Stimulated activated CD4-positive, alpha-beta T cell treated with anti-CD3 and anti-CD28 coated beads, TNF-alpha, amount 100 ng/mL, for 24 hours (primary cell): Measurements from ENCODE around the gene KRTAP22-2.

Source experiments
- DNase-seq, 3 experiments: peaks; one replicate each; pipeline ENCODE4 v3.0.0-alpha.2; 2020; ENCODE audit warnings: low read depth in 3 of 3

The KRTAP22-2 gene

DNA sequence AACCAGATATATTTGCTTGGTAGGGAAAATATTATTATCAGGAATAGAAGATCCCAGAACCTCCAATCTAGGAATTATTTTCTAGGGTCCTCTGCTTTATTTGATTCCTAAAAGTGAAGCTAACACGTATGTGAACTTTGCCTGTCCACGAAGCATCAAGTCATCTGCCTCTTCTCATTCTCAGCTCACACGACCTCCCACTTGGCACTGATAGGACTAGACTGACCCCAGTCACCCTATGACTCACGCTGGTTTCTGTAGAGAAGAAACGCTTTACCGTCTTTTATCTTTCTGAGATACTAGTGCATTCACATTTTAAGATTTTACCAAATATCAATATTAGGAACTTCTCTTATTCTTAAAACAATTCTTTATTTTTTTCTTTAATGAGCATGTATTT lies 27.1 kb downstream of the KRTAP22-2 start:
- no peak for DNase-seq

DNA sequence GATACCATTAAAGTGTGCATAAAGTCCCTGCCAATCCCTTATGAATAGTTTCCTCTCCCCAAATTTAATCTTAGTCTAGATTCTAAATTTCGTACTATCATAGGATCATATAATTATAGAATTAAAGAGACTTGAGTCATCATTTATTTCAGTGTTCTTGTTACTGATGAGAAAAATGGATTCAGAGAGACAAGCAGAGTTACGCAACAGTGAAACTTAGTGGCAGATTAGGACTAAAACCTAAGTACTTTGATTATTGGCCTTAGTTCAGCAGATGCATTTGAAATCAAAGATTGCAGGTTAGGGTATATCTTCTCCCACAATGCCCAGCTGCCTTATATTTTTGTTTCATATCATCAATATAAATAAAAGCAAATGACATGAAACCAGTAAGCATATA lies 28.2 kb downstream of the KRTAP22-2 start:
- DNase-seq, result no peak

DNA sequence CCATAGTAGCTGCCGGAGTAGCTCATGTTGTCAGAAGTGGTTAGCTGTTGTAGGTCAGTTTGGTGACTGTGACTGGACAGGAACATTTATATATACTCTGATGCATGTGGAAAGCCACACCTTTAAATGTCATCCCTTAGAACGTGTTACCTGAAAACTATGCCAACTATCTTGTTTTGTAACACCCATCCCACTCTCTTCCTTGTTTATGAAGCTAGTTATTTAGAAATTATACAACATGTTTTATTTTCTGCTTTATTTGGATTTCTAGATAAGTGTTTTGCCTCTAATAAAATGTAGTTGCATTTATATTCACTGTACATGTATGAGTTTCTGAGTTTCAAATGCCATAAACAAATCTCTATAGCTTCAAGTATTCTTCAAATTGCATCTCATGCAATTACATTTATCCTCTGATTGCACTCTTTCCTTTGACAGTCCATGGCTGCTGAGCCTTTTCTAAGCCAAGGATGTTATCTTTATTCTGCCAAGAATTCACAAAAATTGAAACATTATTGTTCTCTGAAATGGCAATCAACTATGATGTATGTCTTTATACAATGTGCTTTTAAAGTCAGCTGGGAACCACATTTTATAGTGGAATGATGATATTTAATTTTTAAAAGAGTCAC lies 28.8 kb downstream of the KRTAP22-2 start, which contains the start of gene KRTAP19-7:
KRTAP19-7 (minus strand) TSS at position 51 of the 632 bp plus-strand sequence; CDS start at position 26, 25 bp downstream.
- DNase-seq, result no peak

DNA sequence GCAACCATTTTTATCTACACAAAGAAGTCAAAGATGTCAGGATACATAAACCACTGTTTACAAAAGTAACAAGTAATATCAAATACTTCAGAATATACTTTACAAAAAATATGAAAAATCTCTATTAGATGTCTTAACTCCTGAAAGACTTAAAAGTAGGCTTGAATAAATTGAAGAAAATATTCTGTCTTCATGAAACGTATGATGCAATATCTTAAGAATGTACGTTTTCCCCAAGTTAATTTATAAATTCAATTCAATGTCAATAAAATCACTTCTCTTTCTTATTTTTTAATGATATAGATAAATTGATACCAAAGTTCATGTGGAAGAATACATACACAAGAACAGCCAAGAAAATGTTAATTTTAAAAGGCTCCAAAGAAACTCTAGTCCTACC lies 35.1 kb downstream of the KRTAP22-2 start:
- DNase-seq, result no peak

DNA sequence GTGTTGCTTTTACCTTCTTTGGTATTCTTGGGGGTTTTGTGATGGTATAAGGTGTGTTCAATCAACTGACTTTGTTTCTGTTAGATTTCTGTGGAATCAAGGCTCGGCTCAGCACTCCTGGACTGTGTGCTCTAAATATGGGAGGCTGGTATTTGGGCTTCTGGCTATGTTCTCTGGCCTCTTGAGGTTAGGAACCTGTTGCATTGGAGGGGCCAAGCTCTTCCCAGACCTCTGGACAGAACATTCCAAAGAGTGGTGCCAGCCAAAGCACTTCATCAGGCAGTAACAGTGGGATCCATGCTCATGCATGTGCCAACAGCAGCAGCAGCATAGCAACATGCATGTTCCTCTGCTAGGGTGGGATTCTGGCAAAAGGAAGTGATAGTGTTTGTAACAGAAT lies 37.4 kb downstream of the KRTAP22-2 start:
- DNase-seq, result no peak

DNA sequence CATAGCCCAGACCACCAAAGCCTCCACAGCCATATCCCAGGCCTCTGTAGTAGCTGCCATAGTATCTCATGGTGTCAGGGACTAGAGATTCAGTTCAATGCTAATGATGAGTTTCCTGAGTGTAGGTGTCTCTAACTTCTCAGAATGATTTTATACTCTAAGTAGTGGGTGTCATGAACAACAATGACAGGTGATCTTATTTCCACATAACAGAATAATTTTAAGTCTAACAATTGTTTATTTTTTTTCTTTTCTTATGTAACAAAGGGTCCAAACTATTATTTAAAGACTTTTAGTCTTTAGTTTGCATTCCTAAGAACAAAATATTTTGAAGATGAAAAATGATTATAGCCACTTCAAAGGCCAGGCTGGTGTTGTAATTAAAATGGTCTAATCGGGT lies 48.4 kb downstream of the KRTAP22-2 start, which contains the start of gene KRTAP19-6:
KRTAP19-6 (minus strand) TSS at position 101 of the 400 bp plus-strand sequence; CDS start at position 70, 31 bp downstream.
- no peak for DNase-seq
